Colonic mucosa (tissue), 4 donors: ENCODE measurements around the gene RCCD1. TPM values are rescaled to one million over a fixed set of nuclear protein-coding genes. Genes with fewer than 3 reads are reported as not detected.
"Not testable (repeated sequence)": the region's sequence is repeated elsewhere in the genome, so short reads cannot be mapped to it uniquely, and the experiment has no call there.

Experiments
- DNase-seq: peaks from one replicate; pipeline ENCODE4 v3.0.0-alpha.2; 2020
- H3K27ac ChIP-seq: fragments of 200-600 bp; one replicate; pipeline ENCODE4 v1.8.0; 2021
- H3K27me3 ChIP-seq: fragments of 200-600 bp; one replicate; pipeline ENCODE4 v1.8.0; 2021
- H3K36me3 ChIP-seq: fragments of 200-600 bp; one replicate; pipeline ENCODE4 v1.8.0; 2021
- H3K4me1 ChIP-seq: fragments of 200-600 bp; one replicate; pipeline ENCODE4 v1.8.0; 2021; ENCODE audit warnings: mild to moderate bottlenecking
- H3K4me3 ChIP-seq: fragments of 200-600 bp; one replicate; pipeline ENCODE4 v1.8.0; 2021
- H3K9ac ChIP-seq, 2 donors: one replicate each; pipeline ENCODE4 v1.7.0; 2013; ENCODE audit warnings: control low read depth in 2 of 2, low read depth in 2 of 2, low read length in 2 of 2
- H3K9me3 ChIP-seq: fragments of 200-600 bp; one replicate; pipeline ENCODE4 v1.8.0; 2021
- intact Hi-C: fragments of 100-400 bp; cut with DNase I; formaldehyde crosslinking; loops from one replicate; pipeline ENCODE4 v1.14.1; 2022
- total RNA-seq, 2 donors: library from RNA; stranded (reverse); fragmentation: NEBNext Ultra II Directional in 1 of 2; extraction: Animal tissue kit (Norgen Biotek cat#: 25700) in 1 of 2; gene quantifications; one replicate each; pipeline ENCODE4 v1.2.1, GENCODE V29; 2021
- TF ChIP-seq, protein P1 (sequence below): fragments of 200-600 bp; IDR thresholded peaks from one replicate; pipeline ENCODE4 v1.8.0; 2022; ENCODE audit warnings: antibody characterized with exemption, mild to moderate bottlenecking
- donor health status: healthy.
- donor health status: DM: no; HTN: no; CAD: no.
- donor health status: DM: no; HTN: no; CAD: no.

The RCCD1 gene
- total RNA-seq, 2 donors from 2014 or later, result 14.8 to 33.0 TPM

DNA sequence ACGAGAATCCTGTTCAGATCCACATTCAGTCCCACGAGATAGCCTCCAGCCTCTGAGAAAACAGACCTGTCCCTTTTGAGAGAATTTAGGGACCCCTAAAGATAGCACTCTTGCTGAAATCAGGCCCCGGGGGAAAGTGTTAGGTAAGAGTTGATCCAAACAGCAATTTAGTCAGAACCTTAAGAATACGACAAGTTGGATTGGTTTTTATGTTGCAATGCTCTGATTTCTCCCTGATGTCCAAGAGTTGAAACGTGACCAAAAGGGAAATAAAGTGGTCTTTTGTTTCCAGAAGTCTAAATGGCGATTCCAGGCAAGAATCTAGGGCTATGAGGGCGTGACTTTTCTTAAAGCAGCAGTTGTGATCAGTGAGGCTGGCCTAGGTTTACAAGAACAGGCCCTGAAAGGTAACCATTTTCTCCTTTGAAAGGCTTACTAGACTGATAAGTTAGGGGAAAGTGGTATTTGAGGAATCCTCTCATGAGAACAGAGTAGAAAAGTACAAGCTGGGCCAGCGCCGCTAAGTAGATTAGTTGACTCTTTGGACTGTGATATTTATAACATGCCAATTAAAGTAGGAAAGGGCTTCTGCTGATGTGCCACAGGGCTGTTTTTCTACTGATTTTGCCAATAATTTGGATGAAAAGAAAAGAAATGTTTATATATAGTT is 46.7 kb upstream of the RCCD1 start:
- Histone ChIP-seq H3K9me3 (no peaks in the 10 kb centered on the region), H3K27me3 (no peaks in the 10 kb centered on the region), H3K4me3 (no peak overlapping the region), H3K27ac (no peak overlapping the region), H3K4me1 (no peaks in the 10 kb centered on the region), H3K9ac (no peak overlapping the region), H3K36me3 (peaks cover 42% of the 10 kb centered on the region)
- intact Hi-C loops, result no loop called here
- DNase-seq, result no peak
- TF ChIP-seq, protein P1, sequence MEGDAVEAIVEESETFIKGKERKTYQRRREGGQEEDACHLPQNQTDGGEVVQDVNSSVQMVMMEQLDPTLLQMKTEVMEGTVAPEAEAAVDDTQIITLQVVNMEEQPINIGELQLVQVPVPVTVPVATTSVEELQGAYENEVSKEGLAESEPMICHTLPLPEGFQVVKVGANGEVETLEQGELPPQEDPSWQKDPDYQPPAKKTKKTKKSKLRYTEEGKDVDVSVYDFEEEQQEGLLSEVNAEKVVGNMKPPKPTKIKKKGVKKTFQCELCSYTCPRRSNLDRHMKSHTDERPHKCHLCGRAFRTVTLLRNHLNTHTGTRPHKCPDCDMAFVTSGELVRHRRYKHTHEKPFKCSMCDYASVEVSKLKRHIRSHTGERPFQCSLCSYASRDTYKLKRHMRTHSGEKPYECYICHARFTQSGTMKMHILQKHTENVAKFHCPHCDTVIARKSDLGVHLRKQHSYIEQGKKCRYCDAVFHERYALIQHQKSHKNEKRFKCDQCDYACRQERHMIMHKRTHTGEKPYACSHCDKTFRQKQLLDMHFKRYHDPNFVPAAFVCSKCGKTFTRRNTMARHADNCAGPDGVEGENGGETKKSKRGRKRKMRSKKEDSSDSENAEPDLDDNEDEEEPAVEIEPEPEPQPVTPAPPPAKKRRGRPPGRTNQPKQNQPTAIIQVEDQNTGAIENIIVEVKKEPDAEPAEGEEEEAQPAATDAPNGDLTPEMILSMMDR, result no peak

DNA sequence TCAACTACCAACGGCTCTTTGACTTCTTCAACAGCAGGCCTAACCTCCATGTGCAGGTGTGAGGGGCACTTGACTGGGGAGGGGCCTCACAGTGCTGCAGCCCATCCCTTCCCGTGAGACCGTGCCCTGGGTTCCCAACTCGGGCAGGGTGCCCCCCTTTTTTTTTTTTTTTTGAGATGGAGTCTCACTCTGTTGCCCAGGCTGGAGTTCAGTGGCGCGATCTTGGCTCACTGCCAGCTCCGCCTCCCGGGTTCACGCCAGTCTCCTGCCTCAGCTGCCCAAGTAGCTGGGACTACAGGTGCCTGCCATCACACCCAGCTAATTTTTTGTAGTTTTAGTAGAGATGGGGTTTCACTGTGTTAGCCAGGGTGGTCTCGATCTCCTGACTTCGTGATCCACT is 45.2 kb upstream of the RCCD1 start:
- peaks cover 42% of the 10 kb centered on the region for H3K36me3 ChIP-seq
- H3K9me3 ChIP-seq, H3K4me1 ChIP-seq, H3K4me3 ChIP-seq, H3K27me3 ChIP-seq, H3K9ac ChIP-seq, H3K27ac ChIP-seq, DNase-seq, intact Hi-C loops: not testable (repeated sequence)

DNA sequence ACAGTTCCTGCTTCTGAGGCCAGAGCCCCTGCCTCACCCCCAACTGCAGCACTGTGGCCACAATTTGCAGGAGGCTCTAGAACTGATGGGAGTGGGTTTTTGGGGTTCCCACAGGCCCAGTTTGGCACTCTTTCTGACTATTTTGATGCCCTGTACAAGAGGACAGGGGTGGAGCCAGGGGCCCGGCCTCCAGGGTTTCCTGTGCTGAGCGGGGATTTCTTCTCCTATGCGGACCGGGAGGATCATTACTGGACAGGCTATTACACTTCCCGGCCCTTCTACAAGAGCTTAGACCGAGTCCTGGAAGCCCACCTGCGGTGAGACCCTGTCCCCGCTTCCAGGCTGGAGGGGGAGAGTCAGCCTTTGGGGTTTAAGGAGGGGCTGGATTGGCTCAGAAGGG is 44.7 kb upstream of the RCCD1 start:
- H3K9ac ChIP-seq, result no peak overlapping the region
- DNase-seq, result no peak
- peaks cover 42% of the 10 kb centered on the region for H3K36me3 ChIP-seq
- no peak overlapping the region for H3K4me3 ChIP-seq
- no peaks in the 10 kb centered on the region for H3K9me3 ChIP-seq
- no peak overlapping the region for H3K27ac ChIP-seq
- intact Hi-C loops, result no loop called here
- TF ChIP-seq, protein P1, result no peak
- H3K4me1 ChIP-seq, result no peaks in the 10 kb centered on the region
- H3K27me3 ChIP-seq, result no peaks in the 10 kb centered on the region

DNA sequence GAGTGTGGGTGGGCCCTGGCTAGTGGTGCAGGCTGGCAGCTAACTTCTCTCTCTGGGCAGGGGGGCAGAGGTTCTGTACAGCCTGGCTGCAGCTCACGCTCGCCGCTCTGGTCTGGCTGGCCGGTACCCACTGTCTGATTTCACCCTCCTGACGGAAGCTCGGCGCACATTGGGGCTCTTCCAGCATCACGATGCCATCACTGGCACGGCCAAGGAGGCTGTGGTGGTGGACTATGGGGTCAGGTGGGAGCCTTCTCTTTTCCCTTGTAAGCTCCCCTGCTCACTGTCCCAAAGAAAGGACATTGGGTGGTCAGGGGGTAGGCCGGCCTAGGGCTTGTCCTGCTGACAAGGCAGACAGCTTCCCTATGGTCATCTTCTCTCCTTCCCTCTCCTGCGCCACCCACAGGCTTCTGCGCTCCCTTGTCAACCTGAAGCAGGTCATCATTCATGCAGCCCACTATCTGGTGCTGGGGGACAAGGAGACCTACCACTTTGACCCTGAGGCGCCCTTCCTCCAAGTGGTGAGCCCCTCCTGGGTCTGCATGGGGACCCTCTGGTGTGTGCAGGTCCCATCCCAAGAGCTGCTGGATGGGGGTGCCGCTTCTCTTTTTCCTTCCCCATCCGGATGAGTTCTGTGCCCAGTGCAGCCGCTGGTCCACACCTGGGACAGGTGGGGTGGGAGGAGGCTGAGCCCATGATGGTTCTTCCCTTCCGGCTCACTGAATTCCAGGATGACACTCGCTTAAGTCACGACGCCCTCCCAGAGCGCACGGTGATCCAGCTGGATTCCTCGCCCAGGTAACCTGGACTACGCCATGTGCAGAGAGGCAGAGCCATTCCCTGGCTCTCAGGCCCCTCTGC is 44.0 kb upstream of the RCCD1 start:
- no peaks in the 10 kb centered on the region for H3K9me3 ChIP-seq
- intact Hi-C loops, result no loop called here
- no peak for DNase-seq
- H3K27ac ChIP-seq, result no peak overlapping the region
- TF ChIP-seq, protein P1, result no peak
- H3K27me3 ChIP-seq, result no peaks in the 10 kb centered on the region
- H3K9ac ChIP-seq, result no peak overlapping the region
- no peak overlapping the region for H3K4me3 ChIP-seq
- H3K36me3 ChIP-seq, result peaks cover 42% of the 10 kb centered on the region
- H3K4me1 ChIP-seq, result no peaks in the 10 kb centered on the region

DNA sequence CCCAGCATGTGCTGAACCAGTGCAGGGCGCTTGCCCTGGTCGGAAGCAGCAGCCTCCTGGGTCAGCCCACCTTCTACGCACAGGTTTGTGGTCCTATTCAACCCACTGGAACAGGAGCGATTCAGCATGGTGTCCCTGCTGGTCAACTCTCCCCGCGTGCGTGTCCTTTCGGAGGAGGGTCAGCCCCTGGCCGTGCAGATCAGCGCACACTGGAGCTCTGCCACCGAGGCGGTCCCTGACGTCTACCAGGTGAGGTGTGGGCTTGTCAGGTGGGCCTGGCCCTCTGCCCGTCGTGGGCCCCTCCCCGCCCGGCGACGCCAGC is 43.4 kb upstream of the RCCD1 start:
- TF ChIP-seq, protein P1, result no peak
- Histone ChIP-seq H3K36me3 (peaks cover 41% of the 10 kb centered on the region), H3K4me3 (no peak overlapping the region), H3K27ac (no peak overlapping the region), H3K9ac (no peak overlapping the region), H3K9me3 (no peaks in the 10 kb centered on the region), H3K4me1 (no peaks in the 10 kb centered on the region), H3K27me3 (no peaks in the 10 kb centered on the region)
- intact Hi-C loops, result no loop called here
- DNase-seq, result no peak
